HG03108 (cell line): Measurements from ENCODE around the gene UTP25.
"Not testable (repeated sequence)": the region's sequence is repeated elsewhere in the genome, so short reads cannot be mapped to it uniquely, and the experiment has no call there.

ENCODE experiments used
- ATAC-seq: cut with Tn5 transposase; IDR thresholded peaks from one replicate; pipeline ENCODE4 v1.9.1; 2021; ENCODE audit warnings: moderate library complexity; ENCODE audit not compliant: unreplicated experiment

The UTP25 gene

GRCh38 chr1:209893751-209894150, 66.0 kb downstream of the UTP25 start:
- no peak for ATAC-seq

- ATAC-seq = no peak
Observed at GRCh38 chr1:209895709-209896108, 67.9 kb downstream of the UTP25 start.

GRCh38 chr1:209896346-209896745, 68.6 kb downstream of the UTP25 start:
- ATAC-seq = no peak

GRCh38 chr1:209898271-209898670, 70.5 kb downstream of the UTP25 start:
- not testable (repeated sequence) for ATAC-seq

- ATAC-seq = not testable (repeated sequence)
Observed at GRCh38 chr1:209898851-209899250, 71.1 kb downstream of the UTP25 start.

- ATAC-seq = no peak
Observed at GRCh38 chr1:209899948-209900347, 72.2 kb downstream of the UTP25 start.

GRCh38 chr1:209900734-209901133, 73.0 kb downstream of the UTP25 start:
- no peak for ATAC-seq

GRCh38 chr1:209901211-209901610, 73.4 kb downstream of the UTP25 start:
- no peak for ATAC-seq

- ATAC-seq = not testable (repeated sequence)
Observed at GRCh38 chr1:209904774-209905173, 77.0 kb downstream of the UTP25 start.
